Measurements from ENCODE around the gene DNAH8.

DNAH8 gene

GRCh38 chr6:38715016-38715689, at the start of gene DNAH8:
DNAH8 (plus strand) TSS chr6:38715311; CDS start chr6:38722810, 7,499 bp downstream.
- no peak for DNase-seq (ENCODE audit: low read depth in 2 of 2)
- TF ChIP-seq CTCF (IDR thresholded peaks at IDR 0.05; ENCODE audit: low read depth, low read length): no peak
- peak within 1 kb of the TSS; percentile 26 to 46 for H3K4me3 ChIP-seq (replicated peaks in 1 of 2; ENCODE audit: low read depth in 2 of 2, low read length in 2 of 2)

DNA sequence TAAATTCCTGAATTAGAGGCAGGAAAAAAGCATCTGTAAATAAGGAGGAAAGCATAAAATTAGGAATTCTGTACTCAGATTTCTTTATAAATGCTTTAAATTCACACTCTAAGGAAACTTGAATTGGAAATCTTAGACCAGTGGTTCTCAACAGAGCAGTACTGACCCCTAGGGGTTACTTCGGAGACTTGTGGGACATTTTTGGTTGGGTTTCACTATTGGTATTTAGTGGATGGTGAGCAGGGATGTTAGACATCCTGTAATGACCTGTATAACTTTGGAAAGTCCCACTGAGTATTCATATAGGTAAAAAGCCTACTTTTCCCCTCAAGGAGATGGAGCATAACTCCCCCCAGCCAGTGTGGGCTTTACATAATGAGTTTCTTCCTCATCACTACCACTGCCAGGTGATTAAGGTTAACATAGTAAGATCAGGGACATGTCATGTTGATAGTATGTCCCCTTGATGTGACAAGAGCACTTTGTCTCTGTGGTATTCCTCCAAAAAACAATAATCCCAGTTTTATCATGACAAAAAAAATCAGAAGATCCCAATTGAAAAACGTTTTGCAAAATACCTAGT, 43.1 kb upstream of the DNAH8 start:
- peak; percentile 74 for TF ChIP-seq CTCF (IDR thresholded peaks at IDR 0.05; ENCODE audit: low read depth, low read length)
- no peak overlapping the region for H3K4me3 ChIP-seq (replicated peaks in 1 of 2; ENCODE audit: low read depth in 2 of 2, low read length in 2 of 2)
- peak; percentile 74 to 78 for DNase-seq (ENCODE audit: low read depth in 2 of 2)

- no peak overlapping the region for H3K4me3 ChIP-seq (replicated peaks in 1 of 2; ENCODE audit: low read depth in 2 of 2, low read length in 2 of 2)
- no peak for TF ChIP-seq CTCF (IDR thresholded peaks at IDR 0.05; ENCODE audit: low read depth, low read length)
- DNase-seq (ENCODE audit: low read depth in 2 of 2): no peak
These were observed 41.5 kb upstream of the DNAH8 start for GRCh38 chr6:38673397-38674165.

DNA sequence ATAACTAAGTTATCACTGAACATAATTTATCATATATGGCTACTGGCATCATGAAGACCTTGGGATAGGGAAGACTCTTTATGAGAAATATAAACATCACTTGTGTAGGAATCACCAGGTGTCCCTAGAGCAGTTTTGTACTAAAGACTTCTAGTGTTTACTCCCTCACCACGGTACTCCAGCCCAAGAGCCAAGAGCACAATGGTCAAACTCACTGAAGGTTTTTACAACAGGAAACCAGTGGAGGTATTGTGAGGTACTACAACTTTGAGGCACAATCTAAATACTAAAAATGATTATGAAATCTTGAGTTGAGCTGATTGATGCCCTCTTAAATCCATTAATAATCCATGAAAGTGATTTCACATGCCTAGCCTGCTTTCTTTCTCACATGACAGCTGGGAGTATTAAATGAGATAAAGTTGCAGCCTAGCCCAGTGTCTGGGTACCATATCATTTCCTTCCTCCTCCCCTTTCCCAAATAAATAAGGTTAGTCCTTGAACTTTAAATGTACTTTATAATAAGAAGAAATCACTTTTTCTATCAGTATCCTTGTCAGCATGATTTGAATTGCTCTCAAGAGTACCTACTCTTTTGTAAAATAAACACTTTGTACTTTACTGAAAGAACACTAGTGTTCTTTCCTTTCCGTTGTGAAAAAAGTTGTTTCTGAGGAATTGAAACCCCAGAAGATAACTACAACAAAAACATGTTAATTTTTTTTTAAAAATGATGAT, 38.7 kb upstream of the DNAH8 start:
- no peak for DNase-seq (ENCODE audit: low read depth in 2 of 2)
- no peak for TF ChIP-seq CTCF (IDR thresholded peaks at IDR 0.05; ENCODE audit: low read depth, low read length)
- no peak overlapping the region for H3K4me3 ChIP-seq (replicated peaks in 1 of 2; ENCODE audit: low read depth in 2 of 2, low read length in 2 of 2)

DNA sequence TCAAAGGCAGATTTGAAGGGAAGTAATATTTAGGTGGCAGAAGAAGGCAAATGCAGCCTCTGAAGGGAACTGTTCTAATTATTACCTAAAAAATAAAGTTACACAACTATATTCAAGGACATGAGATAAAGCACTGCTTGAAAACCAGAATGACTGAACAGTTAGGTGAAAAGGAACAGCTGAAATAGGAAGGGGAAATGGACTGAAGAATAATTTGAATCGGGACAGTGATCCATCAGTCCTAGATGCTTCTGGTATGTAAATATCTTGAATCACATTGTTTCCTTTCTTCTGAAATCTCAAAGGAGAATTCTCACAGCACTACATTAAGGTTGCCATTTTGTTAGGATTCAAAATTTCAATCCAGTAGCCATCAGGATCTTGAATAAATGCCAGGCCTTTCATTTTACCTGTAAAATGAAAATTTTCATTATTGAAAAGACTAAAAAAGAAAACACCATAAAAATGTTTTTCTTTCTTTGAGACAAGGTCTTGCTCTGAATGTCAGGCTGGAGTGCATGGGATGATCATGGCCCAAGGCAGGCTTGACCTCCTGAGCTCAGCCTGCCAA, 38.1 kb upstream of the DNAH8 start:
- TF ChIP-seq CTCF (IDR thresholded peaks at IDR 0.05; ENCODE audit: low read depth, low read length): no peak
- no peak for DNase-seq (ENCODE audit: low read depth in 2 of 2)
- no peak overlapping the region for H3K4me3 ChIP-seq (replicated peaks in 1 of 2; ENCODE audit: low read depth in 2 of 2, low read length in 2 of 2)

DNA sequence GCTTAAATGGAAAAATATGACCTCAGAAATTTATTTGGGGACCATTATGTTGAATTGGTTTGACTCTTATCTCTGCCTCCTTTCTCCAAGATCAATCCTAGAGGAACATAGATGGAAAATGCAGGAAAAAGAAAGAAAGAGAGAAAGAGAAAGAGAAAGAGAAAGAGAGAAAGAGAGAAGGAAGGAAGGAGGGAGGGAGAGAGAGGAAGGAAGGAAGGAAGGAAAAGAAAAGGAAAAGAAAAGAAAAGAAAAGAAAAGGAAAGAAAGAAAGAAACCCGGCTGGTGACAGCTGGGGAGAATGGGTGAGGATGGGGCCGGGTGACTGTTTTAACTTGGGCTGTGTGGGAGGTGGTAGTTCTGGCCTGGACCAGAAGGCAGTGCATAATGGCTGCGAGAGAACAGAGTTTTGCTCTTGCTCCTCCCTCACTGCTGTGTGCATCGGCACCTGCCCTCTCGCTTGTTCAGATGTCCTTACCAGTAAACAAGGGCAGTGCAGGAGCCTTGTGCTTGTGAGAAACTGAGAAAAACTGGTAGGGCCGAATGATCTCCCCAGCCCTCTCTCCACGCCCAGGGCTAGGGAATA, 36.8 kb upstream of the DNAH8 start:
- no peak overlapping the region for H3K4me3 ChIP-seq (replicated peaks in 1 of 2; ENCODE audit: low read depth in 2 of 2, low read length in 2 of 2)
- no peak for TF ChIP-seq CTCF (IDR thresholded peaks at IDR 0.05; ENCODE audit: low read depth, low read length)
- no peak for DNase-seq (ENCODE audit: low read depth in 2 of 2)

Data from cardiac fibroblast (primary cell).